Osteocyte (in vitro differentiated cells): ENCODE measurements around the gene PDE4B. TPM values are rescaled to one million over a fixed set of nuclear protein-coding genes. Genes with fewer than 3 reads are reported as not detected.

Experiments
- DNase-seq: peaks from one replicate; pipeline ENCODE4 v3.0.0; 2021; ENCODE audit warnings: mixed read lengths; ENCODE audit not compliant: unreplicated experiment; ENCODE audit errors: extremely low spot score
- H3K27ac Mint-ChIP-seq: one replicate; pipeline ENCODE4 v1.8.0; 2021; ENCODE audit warnings: mild to moderate bottlenecking, mixed read lengths; ENCODE audit not compliant: unreplicated experiment
- H3K27me3 Mint-ChIP-seq: one replicate; pipeline ENCODE4 v1.8.0; 2021; ENCODE audit warnings: mixed read lengths; ENCODE audit not compliant: unreplicated experiment
- H3K36me3 Mint-ChIP-seq: one replicate; pipeline ENCODE4 v1.8.0; 2021; ENCODE audit warnings: mixed read lengths; ENCODE audit not compliant: unreplicated experiment
- H3K4me1 Mint-ChIP-seq: one replicate; pipeline ENCODE4 v1.8.0; 2021; ENCODE audit warnings: mixed read lengths; ENCODE audit not compliant: unreplicated experiment
- H3K4me3 Mint-ChIP-seq: one replicate; pipeline ENCODE4 v1.8.0; 2021; ENCODE audit warnings: mild to moderate bottlenecking, moderate library complexity, mixed read lengths; ENCODE audit not compliant: unreplicated experiment
- H3K9me3 Mint-ChIP-seq: one replicate; pipeline ENCODE4 v1.8.0; 2021; ENCODE audit warnings: mixed read lengths; ENCODE audit not compliant: unreplicated experiment
- total RNA-seq: library from RNA; stranded (reverse); gene quantifications from 2 replicates; pipeline ENCODE4 v1.2.1, GENCODE V29; 2021
- TF ChIP-seq, protein P1 (sequence below): fragments of 200-600 bp; sonication (generic); IDR thresholded peaks from 2 replicates; pipeline ENCODE4 v1.5.0; 2021; ENCODE audit warnings: antibody characterized with exemption, mild to moderate bottlenecking, moderate library complexity

The PDE4B gene
- total RNA-seq, 1 donor from 2014 or later = 53.1 TPM

DNA sequence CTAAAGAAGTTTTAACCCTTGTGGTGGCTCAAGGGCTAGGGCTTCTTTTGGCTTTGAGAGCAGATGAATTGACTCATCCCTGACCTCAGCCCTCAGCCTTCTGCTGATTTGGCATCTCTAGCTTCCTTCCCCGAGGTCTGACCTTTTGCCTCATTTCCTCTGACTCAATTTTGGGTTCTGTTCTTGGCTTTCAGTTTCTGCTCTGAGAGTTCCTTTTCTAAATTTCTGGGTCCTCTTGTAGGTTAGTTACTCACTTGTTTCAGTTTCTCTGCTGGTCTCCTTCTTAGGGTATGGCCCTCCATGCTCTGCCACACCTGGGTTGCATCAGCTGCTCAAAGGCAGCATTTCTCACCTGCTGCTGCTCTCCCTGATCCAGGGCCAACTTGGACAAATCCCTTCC, 19.4 kb downstream of the PDE4B start:
- Mint-ChIP-seq H3K9me3 (no peaks in the 10 kb centered on the region), H3K27ac (no peak overlapping the region), H3K4me1 (peaks cover 4% of the 10 kb centered on the region), H3K36me3 (no peaks in the 10 kb centered on the region), H3K4me3 (no peak overlapping the region), H3K27me3 (peaks cover 19% of the 10 kb centered on the region)
- TF ChIP-seq, protein P1, sequence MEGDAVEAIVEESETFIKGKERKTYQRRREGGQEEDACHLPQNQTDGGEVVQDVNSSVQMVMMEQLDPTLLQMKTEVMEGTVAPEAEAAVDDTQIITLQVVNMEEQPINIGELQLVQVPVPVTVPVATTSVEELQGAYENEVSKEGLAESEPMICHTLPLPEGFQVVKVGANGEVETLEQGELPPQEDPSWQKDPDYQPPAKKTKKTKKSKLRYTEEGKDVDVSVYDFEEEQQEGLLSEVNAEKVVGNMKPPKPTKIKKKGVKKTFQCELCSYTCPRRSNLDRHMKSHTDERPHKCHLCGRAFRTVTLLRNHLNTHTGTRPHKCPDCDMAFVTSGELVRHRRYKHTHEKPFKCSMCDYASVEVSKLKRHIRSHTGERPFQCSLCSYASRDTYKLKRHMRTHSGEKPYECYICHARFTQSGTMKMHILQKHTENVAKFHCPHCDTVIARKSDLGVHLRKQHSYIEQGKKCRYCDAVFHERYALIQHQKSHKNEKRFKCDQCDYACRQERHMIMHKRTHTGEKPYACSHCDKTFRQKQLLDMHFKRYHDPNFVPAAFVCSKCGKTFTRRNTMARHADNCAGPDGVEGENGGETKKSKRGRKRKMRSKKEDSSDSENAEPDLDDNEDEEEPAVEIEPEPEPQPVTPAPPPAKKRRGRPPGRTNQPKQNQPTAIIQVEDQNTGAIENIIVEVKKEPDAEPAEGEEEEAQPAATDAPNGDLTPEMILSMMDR = no peak
- DNase-seq = no peak

DNA sequence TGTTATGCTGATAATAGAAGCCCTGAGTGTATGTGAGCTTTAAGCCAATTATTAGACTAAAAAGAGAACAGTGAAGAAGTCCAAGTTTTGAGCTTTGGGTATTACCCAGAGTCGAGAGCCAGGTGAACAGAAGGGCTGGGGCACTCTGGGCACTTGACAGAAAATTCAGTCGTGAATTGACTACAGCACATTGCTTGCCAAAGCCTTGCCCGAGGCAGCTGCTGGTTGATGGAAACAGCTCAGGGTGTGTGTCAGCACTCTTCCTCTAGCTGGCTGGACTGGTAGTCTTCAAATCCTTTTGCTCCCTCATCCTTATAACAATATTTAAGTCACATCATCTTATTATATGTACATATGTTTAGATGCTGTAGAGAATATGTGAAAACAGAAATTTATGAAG, 21.3 kb downstream of the PDE4B start:
- DNase-seq = no peak
- Mint-ChIP-seq H3K27me3 (peaks cover 19% of the 10 kb centered on the region), H3K27ac (no peak overlapping the region), H3K36me3 (no peaks in the 10 kb centered on the region), H3K9me3 (no peaks in the 10 kb centered on the region), H3K4me1 (peaks cover 4% of the 10 kb centered on the region), H3K4me3 (no peak overlapping the region)
- TF ChIP-seq, protein P1 = no peak

DNA sequence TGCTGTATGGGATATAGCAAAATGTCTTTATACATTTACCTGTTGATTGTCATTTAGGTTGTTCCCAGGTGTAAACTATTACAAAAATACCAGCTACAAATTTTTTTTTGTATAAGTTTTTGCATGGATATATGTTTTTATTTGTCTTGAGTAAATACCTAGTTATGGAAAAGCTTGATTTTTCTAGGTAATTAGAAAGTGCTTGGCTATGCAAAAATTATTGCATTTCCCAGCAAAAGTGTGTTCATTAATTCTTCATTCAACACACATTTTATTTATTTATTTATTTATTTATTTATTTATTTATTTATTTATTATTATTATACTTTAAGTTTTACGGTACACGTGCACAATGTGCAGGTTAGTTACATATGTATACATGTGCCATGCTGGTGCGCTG, 22.1 kb downstream of the PDE4B start:
- TF ChIP-seq, protein P1 = no peak

DNA sequence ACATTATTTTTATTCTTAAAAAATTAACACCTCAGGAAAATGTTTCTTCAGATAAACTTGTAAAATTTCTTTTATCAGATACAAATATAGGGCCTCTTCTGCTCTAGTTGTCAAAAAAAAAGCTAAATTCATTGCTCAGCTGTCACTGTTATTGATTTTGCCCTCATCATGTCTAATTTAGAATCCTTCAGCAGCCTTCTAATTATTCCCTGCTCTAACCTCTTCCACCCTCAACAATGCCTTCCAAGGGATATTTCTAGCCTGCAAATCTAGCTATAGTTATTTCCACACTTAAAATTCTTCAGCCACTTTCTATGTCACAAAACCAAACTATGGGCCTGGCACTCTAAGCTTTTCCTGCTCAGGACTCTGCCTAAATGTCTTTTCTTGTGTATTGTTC, 25.2 kb downstream of the PDE4B start:
- no peak for DNase-seq
- Mint-ChIP-seq H3K27ac (no peak overlapping the region), H3K9me3 (no peaks in the 10 kb centered on the region), H3K27me3 (peaks cover 21% of the 10 kb centered on the region), H3K4me1 (no peaks in the 10 kb centered on the region), H3K4me3 (no peak overlapping the region), H3K36me3 (no peaks in the 10 kb centered on the region)
- TF ChIP-seq, protein P1 = no peak

More for the DNA sequence above, 22.1 kb downstream of the PDE4B start:
- peaks cover 19% of the 10 kb centered on the region for H3K27me3 Mint-ChIP-seq
- DNase-seq = no peak
- H3K36me3 Mint-ChIP-seq = no peaks in the 10 kb centered on the region
- H3K27ac Mint-ChIP-seq = no peak overlapping the region
- H3K4me3 Mint-ChIP-seq = no peak overlapping the region
- peaks cover 4% of the 10 kb centered on the region for H3K4me1 Mint-ChIP-seq
- no peaks in the 10 kb centered on the region for H3K9me3 Mint-ChIP-seq

DNA sequence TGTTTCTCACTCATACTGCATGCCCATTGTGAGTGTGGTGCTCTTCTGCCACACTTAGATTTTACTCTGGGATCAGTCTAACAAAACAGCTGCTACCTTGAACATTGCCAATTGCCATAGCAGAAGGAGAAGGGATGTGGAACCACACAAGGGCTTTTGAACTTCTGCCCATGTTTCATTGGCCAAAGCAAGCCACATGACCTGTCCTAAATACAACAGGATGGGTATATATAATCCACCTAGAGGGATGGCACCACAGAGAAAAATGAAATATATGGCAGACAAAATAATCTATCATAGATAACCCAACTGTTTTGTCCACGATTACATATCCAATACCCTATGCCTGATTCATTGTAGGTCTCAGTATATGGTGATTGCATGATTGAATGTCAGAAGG, 26.3 kb downstream of the PDE4B start:
- TF ChIP-seq, protein P1 = no peak
- no peak for DNase-seq
- Mint-ChIP-seq H3K36me3 (no peaks in the 10 kb centered on the region), H3K27me3 (peaks cover 22% of the 10 kb centered on the region), H3K9me3 (no peaks in the 10 kb centered on the region), H3K4me3 (no peak overlapping the region), H3K4me1 (no peaks in the 10 kb centered on the region), H3K27ac (no peak overlapping the region)
